ENCODE measurements around the gene SLC7A14. TPM values are rescaled to one million over a fixed set of nuclear protein-coding genes. Genes with fewer than 3 reads are reported as not detected.

The SLC7A14 gene
- total RNA-seq, 4 donors from 2014 or later = 0.44 TPM; not detected in 3

- Histone ChIP-seq H3K27me3 (no peaks in the 10 kb centered on the region), H3K9me3 (no peaks in the 10 kb centered on the region), H3K4me1 (peaks cover 0 to 20% (median 2%) of the 10 kb centered on the region in 4 donors), H3K36me3 (no peaks in the 10 kb centered on the region), H3K27ac (no peak overlapping the region), H3K4me3 (no peak overlapping the region)
- no peak for DNase-seq (ENCODE audit: low spot score in 2 of 2)
- TF ChIP-seq POLR2A (IDR thresholded peaks at IDR 0.05) (no peak), EP300 (IDR thresholded peaks at IDR 0.05) (no peak)
- TF ChIP-seq, protein P1, sequence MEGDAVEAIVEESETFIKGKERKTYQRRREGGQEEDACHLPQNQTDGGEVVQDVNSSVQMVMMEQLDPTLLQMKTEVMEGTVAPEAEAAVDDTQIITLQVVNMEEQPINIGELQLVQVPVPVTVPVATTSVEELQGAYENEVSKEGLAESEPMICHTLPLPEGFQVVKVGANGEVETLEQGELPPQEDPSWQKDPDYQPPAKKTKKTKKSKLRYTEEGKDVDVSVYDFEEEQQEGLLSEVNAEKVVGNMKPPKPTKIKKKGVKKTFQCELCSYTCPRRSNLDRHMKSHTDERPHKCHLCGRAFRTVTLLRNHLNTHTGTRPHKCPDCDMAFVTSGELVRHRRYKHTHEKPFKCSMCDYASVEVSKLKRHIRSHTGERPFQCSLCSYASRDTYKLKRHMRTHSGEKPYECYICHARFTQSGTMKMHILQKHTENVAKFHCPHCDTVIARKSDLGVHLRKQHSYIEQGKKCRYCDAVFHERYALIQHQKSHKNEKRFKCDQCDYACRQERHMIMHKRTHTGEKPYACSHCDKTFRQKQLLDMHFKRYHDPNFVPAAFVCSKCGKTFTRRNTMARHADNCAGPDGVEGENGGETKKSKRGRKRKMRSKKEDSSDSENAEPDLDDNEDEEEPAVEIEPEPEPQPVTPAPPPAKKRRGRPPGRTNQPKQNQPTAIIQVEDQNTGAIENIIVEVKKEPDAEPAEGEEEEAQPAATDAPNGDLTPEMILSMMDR (IDR thresholded peaks at IDR 0.05) = no peak
- WGBS, 2 donors = 61 to 70% methylated on average over 6 of the region's 6 CpGs
Observed at GRCh38 chr3:170497207-170498095, 88.4 kb downstream of the SLC7A14 start.

DNA sequence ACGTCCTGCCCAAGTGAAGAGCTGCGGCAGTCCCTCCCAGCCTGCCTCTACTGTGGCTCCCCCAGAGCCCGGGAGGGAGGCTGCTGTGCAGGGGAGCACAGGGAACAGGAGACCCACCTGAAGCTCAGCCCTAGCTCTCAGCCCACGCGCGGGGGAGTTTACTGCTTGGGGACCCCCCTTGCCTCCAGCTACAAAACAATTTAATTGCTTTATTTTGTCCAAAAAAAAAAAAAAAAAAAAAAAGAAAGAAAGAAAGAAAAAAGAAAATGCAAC is 89.1 kb downstream of the SLC7A14 start:
- no peaks in the 10 kb centered on the region for H3K27me3 ChIP-seq
- no peak for DNase-seq (ENCODE audit: low spot score in 2 of 2)
- no peaks in the 10 kb centered on the region for H3K9me3 ChIP-seq
- no peak overlapping the region for H3K27ac ChIP-seq
- peaks cover 0 to 14% (median 2%) of the 10 kb centered on the region in 4 donors for H3K4me1 ChIP-seq
- 56 to 85% methylated on average over 6 of the region's 6 CpGs for WGBS, 2 donors
- H3K4me3 ChIP-seq = no peak overlapping the region
- TF ChIP-seq POLR2A (IDR thresholded peaks at IDR 0.05) (no peak), EP300 (IDR thresholded peaks at IDR 0.05) (no peak)
- TF ChIP-seq, protein P1 (IDR thresholded peaks at IDR 0.05) = no peak
- H3K36me3 ChIP-seq = no peaks in the 10 kb centered on the region

GRCh38 chr3:170496026-170496867 is 89.6 kb downstream of the SLC7A14 start:
- TF ChIP-seq EP300 (IDR thresholded peaks at IDR 0.05) (no peak), POLR2A (IDR thresholded peaks at IDR 0.05) (no peak)
- TF ChIP-seq, protein P1 (IDR thresholded peaks at IDR 0.05) = no peak
- H3K4me1 ChIP-seq = peaks cover 0 to 13% (median 2%) of the 10 kb centered on the region in 4 donors
- no peak overlapping the region for H3K27ac ChIP-seq
- no peaks in the 10 kb centered on the region for H3K27me3 ChIP-seq
- no peak overlapping the region for H3K4me3 ChIP-seq
- WGBS, 2 donors = 87 to 94% methylated on average over 38 to 40 of the region's 40 CpGs
- DNase-seq (ENCODE audit: low spot score in 2 of 2) = no peak
- no peaks in the 10 kb centered on the region for H3K9me3 ChIP-seq
- H3K36me3 ChIP-seq = no peaks in the 10 kb centered on the region

DNA sequence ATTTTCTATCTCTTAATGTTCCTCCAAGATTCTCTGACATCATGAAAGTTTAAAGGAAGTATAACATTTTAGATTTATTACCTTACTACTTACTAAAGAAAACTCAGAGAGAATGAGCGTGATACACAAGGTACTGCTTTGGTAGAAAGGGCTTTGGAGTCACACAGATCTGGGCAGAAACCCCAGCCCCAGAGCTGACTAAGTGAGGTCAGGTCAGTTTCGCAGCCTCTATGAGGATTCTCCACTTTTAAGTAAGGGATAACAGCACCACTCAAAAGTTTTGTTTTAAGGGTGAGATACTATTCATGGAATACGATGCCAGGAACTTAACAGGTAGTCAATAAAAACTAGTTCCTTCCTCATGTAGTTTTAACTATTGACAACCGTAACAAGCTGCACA is 91.1 kb downstream of the SLC7A14 start:
- Histone ChIP-seq H3K9me3 (no peaks in the 10 kb centered on the region), H3K27ac (no peak overlapping the region), H3K27me3 (no peaks in the 10 kb centered on the region), H3K36me3 (no peaks in the 10 kb centered on the region), H3K4me1 (peaks cover 0 to 13% (median 2%) of the 10 kb centered on the region in 4 donors), H3K4me3 (no peak overlapping the region)
- TF ChIP-seq EP300 (IDR thresholded peaks at IDR 0.05) = no peak
- no peak for TF ChIP-seq POLR2A (IDR thresholded peaks at IDR 0.05)
- TF ChIP-seq, protein P1 (IDR thresholded peaks at IDR 0.05) = no peak
- 84 to 92% methylated on average over 4 of the region's 4 CpGs for WGBS, 2 donors
- no peak for DNase-seq (ENCODE audit: low spot score in 2 of 2)

Measured in tibial nerve (tissue), 4 donors.